Peyer's patch (tissue), 4 donors: ENCODE data around the gene IL1F10. TPM values are rescaled to one million over a fixed set of nuclear protein-coding genes. Genes with fewer than 3 reads are reported as not detected.

Experiments
- DNase-seq, 3 donors: peaks; one replicate each; pipeline ENCODE4 v3.0.0-alpha.2; 2017 to 2019
- H3K27ac ChIP-seq, 4 donors: fragments of 200-600 bp; sonication (generic); one replicate each; pipeline ENCODE4 v1.5.1; 2016 to 2019
- H3K27me3 ChIP-seq, 2 donors: fragments of 200-600 bp; sonication (generic); one replicate each; pipeline ENCODE4 v1.5.1; 2019
- H3K36me3 ChIP-seq, 3 donors: fragments of 200-600 bp; sonication (generic); one replicate each; pipeline ENCODE4 v1.5.1; 2016 to 2019
- H3K4me1 ChIP-seq, 4 donors: fragments of 200-600 bp; sonication (generic); one replicate each; pipeline ENCODE4 v1.5.1; 2016 to 2019
- H3K4me3 ChIP-seq, 4 donors: fragments of 200-600 bp; sonication (generic); 1 replicate in 3 of 4; 2 replicates in 1 of 4; pipeline ENCODE4 v1.5.1; 2016 to 2019; ENCODE audit warnings: mild to moderate bottlenecking in 1 of 4
- H3K9me3 ChIP-seq, 4 donors: fragments of 200-600 bp; sonication (generic); one replicate each; pipeline ENCODE4 v1.5.1; 2016 to 2019; ENCODE audit warnings: mild to moderate bottlenecking in 1 of 4
- CTCF ChIP-seq, 6 experiments: fragments of 450-650 bp in 4 of 6; fragments of 200-600 bp in 2 of 6; sonication (generic) in 1 of 6; IDR thresholded peaks; one replicate each; pipeline ENCODE4 v1.5.1; 2017 to 2019; ENCODE audit warnings: antibody characterized with exemption in 6 of 6, mild to moderate bottlenecking in 3 of 6, moderate library complexity in 1 of 6
- POLR2A ChIP-seq, 2 donors: fragments of 450-650 bp; IDR thresholded peaks; one replicate each; pipeline ENCODE4 v1.5.1; 2017; ENCODE audit warnings: antibody characterized with exemption in 2 of 2, mild to moderate bottlenecking in 2 of 2, moderate library complexity in 2 of 2
- total RNA-seq, 4 donors: library from RNA; depleted of rRNA; stranded (reverse); fragments of >200 nt; gene quantifications; one replicate each; pipeline ENCODE4 v1.1.0, GENCODE V29; 2016

Gene IL1F10
- total RNA-seq, 4 donors from 2014 or later, result not detected

- Histone ChIP-seq H3K9me3 (no peaks in the 10 kb centered on the region), H3K27me3 (no peaks in the 10 kb centered on the region), H3K36me3 (no peaks in the 10 kb centered on the region), H3K4me1 (no peaks in the 10 kb centered on the region), H3K4me3 (no peak overlapping the region), H3K27ac (no peak overlapping the region)
- TF ChIP-seq POLR2A (IDR thresholded peaks at IDR 0.05) (no peak), CTCF (IDR thresholded peaks at IDR 0.05) (no peak)
- DNase-seq, result no peak
Observed at GRCh38 chr2:113064281-113064680, 3.5 kb upstream of the IL1F10 start.

GRCh38 chr2:113064898-113065297, 2.9 kb upstream of the IL1F10 start:
- H3K4me3 ChIP-seq, result no peak overlapping the region
- H3K9me3 ChIP-seq, result no peaks in the 10 kb centered on the region
- no peaks in the 10 kb centered on the region for H3K4me1 ChIP-seq
- DNase-seq, result no peak
- TF ChIP-seq CTCF (IDR thresholded peaks at IDR 0.05) (no peak), POLR2A (IDR thresholded peaks at IDR 0.05) (no peak)
- H3K36me3 ChIP-seq, result no peaks in the 10 kb centered on the region
- H3K27me3 ChIP-seq, result no peaks in the 10 kb centered on the region
- no peak overlapping the region for H3K27ac ChIP-seq

- Histone ChIP-seq H3K9me3 (no peaks in the 10 kb centered on the region), H3K36me3 (no peaks in the 10 kb centered on the region), H3K4me3 (no peak overlapping the region), H3K4me1 (no peaks in the 10 kb centered on the region), H3K27me3 (no peaks in the 10 kb centered on the region), H3K27ac (no peak overlapping the region)
- DNase-seq, result no peak
- TF ChIP-seq POLR2A (IDR thresholded peaks at IDR 0.05) (no peak), CTCF (IDR thresholded peaks at IDR 0.05) (no peak)
Observed at GRCh38 chr2:113068249-113068648, 479 bp downstream of the IL1F10 start.

GRCh38 chr2:113068706-113069485, 1.1 kb downstream of the IL1F10 start:
- no peak for DNase-seq
- no peaks in the 10 kb centered on the region for H3K9me3 ChIP-seq
- H3K27me3 ChIP-seq, result no peaks in the 10 kb centered on the region
- H3K27ac ChIP-seq, result no peak overlapping the region
- TF ChIP-seq POLR2A (IDR thresholded peaks at IDR 0.05) (no peak), CTCF (IDR thresholded peaks at IDR 0.05) (no peak)
- no peaks in the 10 kb centered on the region for H3K4me1 ChIP-seq
- no peaks in the 10 kb centered on the region for H3K36me3 ChIP-seq
- no peak overlapping the region for H3K4me3 ChIP-seq

- DNase-seq, result no peak
- Histone ChIP-seq H3K9me3 (no peaks in the 10 kb centered on the region), H3K27ac (no peak overlapping the region), H3K4me3 (no peak overlapping the region), H3K36me3 (no peaks in the 10 kb centered on the region), H3K27me3 (no peaks in the 10 kb centered on the region), H3K4me1 (no peaks in the 10 kb centered on the region)
- TF ChIP-seq CTCF (IDR thresholded peaks at IDR 0.05) (no peak), POLR2A (IDR thresholded peaks at IDR 0.05) (no peak)
Observed at GRCh38 chr2:113069676-113070605, 2.2 kb downstream of the IL1F10 start.
